CD4-positive, alpha-beta T cell treated with Interleukin-15 for 1 hour (primary cell): ENCODE results near the gene BTBD6.

Experiments
- DNase-seq: peaks from one replicate; pipeline ENCODE4 v3.0.0-alpha.2; 2020

BTBD6 gene

GRCh38 chr14:105241641-105242040 lies 6.7 kb upstream of the BTBD6 start:
- no peak for DNase-seq

GRCh38 chr14:105244334-105244733 lies 4.0 kb upstream of the BTBD6 start:
- DNase-seq: no peak

- no peak for DNase-seq
Measured at GRCh38 chr14:105247026-105247425, 1.3 kb upstream of the BTBD6 start.

- DNase-seq: no peak
Measured at GRCh38 chr14:105247715-105248367, 492 bp upstream of the BTBD6 start.

- DNase-seq: no peak
Measured at GRCh38 chr14:105249182-105250007, 1.1 kb downstream of the BTBD6 start.

DNA sequence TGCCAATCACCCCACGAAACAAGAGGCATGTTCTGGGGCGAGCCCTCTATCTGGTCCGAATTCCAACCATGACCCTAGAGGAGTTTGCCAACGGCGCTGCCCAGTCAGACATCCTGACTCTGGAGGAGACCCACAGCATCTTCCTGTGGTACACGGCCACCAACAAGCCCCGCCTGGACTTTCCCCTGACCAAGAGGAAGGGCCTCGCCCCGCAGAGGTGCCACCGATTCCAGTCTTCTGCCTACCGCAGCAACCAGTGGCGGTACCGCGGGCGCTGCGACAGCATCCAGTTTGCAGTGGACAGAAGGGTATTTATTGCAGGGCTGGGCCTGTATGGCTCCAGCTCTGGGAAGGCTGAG lies 1.7 kb downstream of the BTBD6 start:
- no peak for DNase-seq

DNA sequence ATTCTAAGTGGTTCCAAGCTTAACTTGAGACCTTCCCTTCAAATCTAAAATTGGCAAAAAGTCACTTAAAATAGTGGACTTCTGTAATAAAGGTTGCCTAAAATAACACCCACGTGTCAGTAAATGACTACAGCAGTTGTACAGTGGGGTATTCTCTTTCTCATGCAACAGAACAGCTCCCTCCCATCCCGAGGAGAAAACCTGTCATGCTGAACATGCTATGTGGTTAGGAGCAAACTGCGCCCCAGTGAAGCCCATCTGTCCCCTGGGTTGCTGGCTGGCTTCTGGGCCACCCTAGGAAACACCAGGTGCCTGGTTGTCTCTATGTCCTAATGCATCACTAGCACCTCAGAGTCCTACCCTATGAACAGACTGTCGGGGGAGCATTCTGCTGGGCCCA lies 2.7 kb downstream of the BTBD6 start:
- no peak for DNase-seq

DNA sequence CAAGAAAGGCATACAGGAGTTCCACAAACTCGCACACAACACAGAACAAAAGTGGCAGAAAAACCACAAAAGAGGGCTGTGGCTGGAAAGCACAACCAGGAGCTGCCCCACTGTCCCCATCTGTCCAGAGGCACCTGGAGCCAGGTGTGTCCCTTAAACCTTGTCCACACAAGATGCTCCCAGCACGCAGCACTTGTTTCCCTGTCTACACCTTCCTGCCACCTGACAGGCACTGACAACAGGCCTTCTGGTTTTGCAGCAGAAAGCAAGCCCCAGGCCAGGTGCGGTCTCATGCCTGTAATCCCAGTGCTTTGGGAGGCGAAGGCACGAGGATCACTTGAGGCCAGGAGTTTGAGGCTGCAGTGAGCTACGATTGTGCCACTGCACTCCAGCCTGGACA lies 3.6 kb downstream of the BTBD6 start:
- no peak for DNase-seq

- DNase-seq: no peak
Measured at GRCh38 chr14:105252552-105253328, 4.4 kb downstream of the BTBD6 start.

- DNase-seq: no peak
Measured at GRCh38 chr14:105253329-105253682, 5.0 kb downstream of the BTBD6 start.

DNA sequence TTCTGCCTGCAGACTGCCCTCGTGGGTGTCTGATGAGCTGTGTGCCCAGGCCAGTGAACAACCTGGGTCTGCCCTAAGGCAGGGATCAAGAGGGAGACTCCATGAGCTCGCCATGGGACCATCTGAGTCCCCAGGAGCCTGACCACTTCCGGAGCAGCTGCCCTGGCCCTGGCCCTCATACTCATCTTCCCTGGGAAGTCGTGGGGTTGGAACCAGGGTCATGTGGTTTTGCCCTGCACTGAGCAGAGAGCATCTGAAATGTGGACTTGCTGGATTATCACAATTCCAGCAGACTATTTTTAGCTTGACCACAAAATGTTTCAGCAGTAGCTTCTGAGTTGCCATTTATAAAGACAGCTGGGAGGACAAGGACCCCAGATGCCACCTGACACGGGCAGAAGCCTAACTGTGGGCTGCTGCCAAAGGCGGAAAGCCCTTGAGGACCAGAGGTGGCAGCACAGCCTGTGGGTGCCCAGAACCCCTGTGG lies 6.7 kb downstream of the BTBD6 start:
- DNase-seq: no peak

- DNase-seq: no peak
Measured at GRCh38 chr14:105256292-105256960, 8.1 kb downstream of the BTBD6 start.

DNA sequence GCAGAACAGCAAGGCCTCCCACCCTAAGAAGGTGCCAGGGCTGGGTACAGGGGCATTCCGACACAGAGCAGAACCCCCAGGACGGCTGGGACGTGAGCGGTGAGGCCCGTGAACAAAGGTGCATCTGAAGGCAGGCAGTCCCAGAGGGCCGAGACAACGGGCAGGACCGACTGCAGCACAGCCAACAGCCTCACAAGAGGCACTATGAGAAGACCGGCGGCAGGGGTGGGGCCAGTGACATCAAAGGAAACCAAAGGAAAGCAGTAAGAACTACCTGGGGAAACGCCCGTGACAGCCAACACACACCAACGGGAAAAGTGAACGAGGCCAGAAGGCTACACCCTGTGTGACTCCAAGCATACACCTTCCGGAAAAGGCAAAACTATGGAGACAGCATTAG lies 9.1 kb downstream of the BTBD6 start:
- DNase-seq: no peak

GRCh38 chr14:105258846-105259245 lies 10.5 kb downstream of the BTBD6 start:
- no peak for DNase-seq

- no peak for DNase-seq
Measured at GRCh38 chr14:105260959-105261358, 12.6 kb downstream of the BTBD6 start.

DNA sequence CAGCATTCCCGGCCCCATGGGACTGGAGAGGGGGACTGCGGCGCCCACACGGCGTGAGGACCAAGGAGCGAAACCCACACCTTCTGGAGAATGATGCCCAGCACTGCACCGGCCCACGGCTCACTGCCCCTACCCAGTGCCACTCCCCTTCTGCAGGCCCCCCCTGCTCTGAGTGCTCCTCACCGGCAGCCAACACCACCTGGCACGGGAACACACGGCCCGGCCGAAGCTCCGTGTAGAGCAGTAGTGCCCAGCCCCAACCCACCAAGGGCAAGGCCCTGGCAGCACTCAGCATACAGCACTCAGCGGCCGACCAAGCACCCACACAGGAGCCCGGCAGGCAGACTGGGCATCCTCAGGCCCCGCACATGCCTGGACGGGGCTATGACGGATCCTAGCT lies 13.4 kb downstream of the BTBD6 start:
- no peak for DNase-seq

DNA sequence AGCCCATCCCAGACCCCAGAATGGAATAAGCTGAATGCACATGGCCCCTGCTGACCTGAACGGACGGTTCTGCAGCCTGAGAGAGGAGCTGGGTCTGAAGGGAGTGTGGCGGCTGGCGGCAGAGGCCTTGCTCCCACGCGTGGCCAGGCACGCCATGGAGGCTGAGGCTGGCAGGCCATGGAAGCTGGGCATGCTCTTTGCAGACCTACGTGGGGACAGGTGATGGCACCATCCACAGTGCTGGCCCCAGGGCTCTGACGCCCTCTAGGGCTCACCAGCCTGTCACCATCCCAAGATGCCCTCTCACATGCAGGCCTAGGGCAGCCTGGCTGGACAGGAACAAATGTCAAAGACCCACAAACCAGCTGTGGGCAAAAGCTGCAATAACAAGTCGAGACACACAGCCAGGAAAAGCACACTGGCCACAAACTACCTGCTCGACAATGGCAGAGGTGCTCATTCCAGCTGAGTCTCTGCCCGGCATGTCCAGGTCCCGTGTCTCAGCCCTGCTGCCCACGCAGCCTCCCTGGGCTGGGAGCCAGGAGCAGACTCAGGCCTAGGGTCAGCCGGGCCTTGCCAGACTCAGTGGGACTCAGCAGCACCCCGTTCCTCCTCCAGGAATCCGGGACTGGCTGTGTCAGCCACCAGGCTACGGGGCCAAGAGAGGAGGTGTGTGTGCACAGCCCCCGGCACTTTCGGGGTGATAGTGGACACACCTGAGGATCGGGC lies 19.7 kb downstream of the BTBD6 start:
- DNase-seq: no peak

DNA sequence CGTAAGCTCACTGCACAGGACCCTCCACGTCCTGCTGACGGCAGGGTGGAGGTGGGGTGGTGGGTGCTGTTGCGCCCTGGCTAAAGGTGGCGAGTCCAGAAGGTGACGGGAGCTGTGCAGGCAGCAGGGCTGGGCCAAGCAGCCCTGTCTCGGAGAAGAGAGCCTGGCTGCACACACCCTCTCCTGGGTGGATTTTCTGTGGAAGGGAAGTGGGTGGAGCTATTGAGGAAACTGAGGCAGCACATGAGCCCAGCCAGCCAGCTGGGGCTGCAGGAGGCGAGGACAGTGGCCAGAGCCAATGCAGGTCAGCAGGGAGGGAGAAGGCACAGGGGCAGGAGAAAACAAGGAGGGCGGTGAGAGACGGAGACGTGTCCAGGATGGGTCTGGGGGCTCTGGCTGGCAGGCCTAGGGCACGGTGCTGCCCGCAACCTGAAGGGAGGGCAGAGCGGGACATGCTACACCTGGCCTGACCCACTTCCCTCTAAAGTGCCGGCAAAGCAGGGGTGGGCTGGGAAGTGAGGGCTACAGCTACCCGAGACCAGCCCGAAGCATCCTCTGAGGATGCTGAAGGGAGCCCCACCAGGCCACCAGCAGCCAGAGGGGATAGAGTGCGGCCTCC lies 20.5 kb downstream of the BTBD6 start:
- no peak for DNase-seq

DNA sequence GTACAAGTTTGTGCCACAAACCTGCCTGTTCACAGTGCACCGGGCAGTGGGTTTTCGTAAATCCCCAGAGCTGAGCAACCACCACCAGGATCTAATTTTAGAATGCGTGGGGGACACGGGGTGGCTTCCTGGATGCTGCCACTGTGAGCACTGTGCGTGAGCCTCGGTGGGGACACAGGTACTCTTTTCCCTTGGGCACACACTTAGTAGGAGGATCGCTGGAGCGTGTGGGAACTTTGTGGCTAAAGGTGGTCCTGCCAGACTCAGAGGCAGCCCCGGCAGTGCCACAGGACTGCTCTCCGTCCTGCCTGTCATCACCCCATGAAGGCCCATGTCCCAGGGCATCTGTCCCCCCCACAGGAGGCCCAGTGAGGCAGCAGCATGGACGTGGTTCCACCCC lies 21.1 kb downstream of the BTBD6 start:
- no peak for DNase-seq

DNA sequence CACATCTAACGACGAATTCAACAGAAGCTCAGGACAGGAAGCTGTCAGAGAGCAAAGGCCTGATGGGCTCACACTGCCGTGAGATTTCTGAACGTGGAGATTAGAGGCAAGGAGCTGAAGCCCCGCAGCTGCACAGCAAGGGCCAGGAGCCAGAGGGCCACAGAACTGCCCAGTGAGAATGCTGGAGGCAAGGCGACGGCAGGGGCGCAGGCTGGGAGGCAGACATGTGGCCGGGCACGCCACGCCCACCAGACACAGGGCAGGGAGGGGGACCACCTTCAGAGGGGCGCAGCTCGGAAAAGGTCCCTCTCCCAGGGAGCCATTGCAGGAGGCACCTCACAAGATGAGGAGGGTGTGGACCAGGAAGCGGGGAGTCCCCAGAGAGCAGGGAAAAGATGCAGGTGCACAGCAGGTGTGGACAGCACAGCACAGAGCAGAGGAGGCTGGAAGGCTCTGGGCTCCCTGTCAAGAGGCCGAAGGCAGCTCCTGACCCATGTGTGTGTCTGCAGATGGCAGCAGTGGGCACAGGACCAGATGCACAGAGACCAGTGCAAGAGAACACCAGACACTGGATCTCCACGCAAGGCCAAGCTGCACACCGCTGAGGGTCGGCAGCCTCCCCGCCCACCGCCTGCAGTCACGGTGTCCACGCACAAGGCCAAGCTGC lies 23.0 kb downstream of the BTBD6 start:
- DNase-seq: no peak

DNA sequence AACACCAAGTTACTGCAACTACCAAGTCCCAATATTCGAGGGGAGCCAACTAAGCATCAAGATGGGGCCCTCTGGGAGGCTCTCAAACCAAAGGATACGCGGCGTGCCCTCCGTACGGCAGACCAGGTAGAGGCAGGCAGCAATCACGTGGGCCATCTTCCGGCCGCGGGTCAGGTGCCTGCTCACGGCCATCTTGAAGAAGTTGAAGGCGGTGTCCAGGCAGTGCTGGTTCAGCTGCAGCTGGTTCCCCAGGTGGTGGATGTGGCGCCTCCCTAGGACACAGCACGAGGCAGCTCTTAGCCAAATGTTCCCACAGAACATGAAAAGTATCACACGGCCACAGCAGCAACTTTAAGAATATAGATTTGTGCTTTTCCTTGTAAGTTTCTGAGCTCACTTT lies 24.3 kb downstream of the BTBD6 start:
- DNase-seq: no peak

- no peak for DNase-seq
Measured at GRCh38 chr14:105273062-105273461, 24.7 kb downstream of the BTBD6 start.
